Neural cell (in vitro differentiated cells): Measurements from ENCODE around the gene RSAD1.

Source experiments
- CTCF ChIP-seq: fragments of 450-650 bp; IDR thresholded peaks from 2 replicates; pipeline ENCODE4 v1.5.1; 2014; ENCODE audit warnings: antibody characterized with exemption, mild to moderate bottlenecking, moderate library complexity; ENCODE audit not compliant: poor library complexity, severe bottlenecking
- EP300 ChIP-seq: fragments of 450-650 bp; conservative IDR thresholded peaks from 2 replicates; pipeline ENCODE4 v1.6.1; 2014; ENCODE audit warnings: antibody characterized with exemption, mild to moderate bottlenecking, moderate library complexity; ENCODE audit not compliant: poor library complexity, severe bottlenecking
- EZH2 ChIP-seq: fragments of 200-600, 300-800 bp; shearing (Covaris generic), sonication (generic); IDR thresholded peaks from 2 replicates; pipeline ENCODE4 v1.6.1; 2014; ENCODE audit warnings: antibody characterized with exemption, low read length, borderline replicate concordance, mild to moderate bottlenecking; ENCODE audit not compliant: insufficient read depth, poor library complexity, severe bottlenecking
- MXI1 ChIP-seq: fragments of 450-650 bp; conservative IDR thresholded peaks from 2 replicates; pipeline ENCODE4 v1.6.1; 2014; ENCODE audit warnings: antibody characterized with exemption, mild to moderate bottlenecking; ENCODE audit not compliant: poor library complexity, severe bottlenecking
- POLR2AphosphoS5 ChIP-seq: IDR thresholded peaks from 2 replicates; pipeline ENCODE4 v1.6.1; 2012
- RAD21 ChIP-seq: fragments of 450-650 bp; conservative IDR thresholded peaks from 2 replicates; pipeline ENCODE4 v1.6.1; 2014; ENCODE audit warnings: antibody characterized with exemption, mild to moderate bottlenecking, moderate library complexity
- REST ChIP-seq: IDR thresholded peaks from 2 replicates; pipeline ENCODE4 v1.6.1; 2012; ENCODE audit warnings: borderline replicate concordance
- TAF1 ChIP-seq: IDR thresholded peaks from 2 replicates; pipeline ENCODE4 v1.6.1; 2012; ENCODE audit warnings: low read depth

- TF ChIP-seq CTCF (peak; percentile 98), EZH2 (no peak), MXI1 (peak; percentile 95), RAD21 (peak; percentile 80), POLR2AphosphoS5 (peak; percentile 78), TAF1 (peak; percentile 81), REST (peak; percentile 53), EP300 (peak; percentile 47)
Measured at GRCh38 chr17:50478391-50479381, at the start of gene RSAD1.
